ENCODE results near the gene AHCY.
"Not testable (repeated sequence)": the region's sequence is repeated elsewhere in the genome, so short reads cannot be mapped to it uniquely, and the experiment has no call there.

Gene AHCY

DNA sequence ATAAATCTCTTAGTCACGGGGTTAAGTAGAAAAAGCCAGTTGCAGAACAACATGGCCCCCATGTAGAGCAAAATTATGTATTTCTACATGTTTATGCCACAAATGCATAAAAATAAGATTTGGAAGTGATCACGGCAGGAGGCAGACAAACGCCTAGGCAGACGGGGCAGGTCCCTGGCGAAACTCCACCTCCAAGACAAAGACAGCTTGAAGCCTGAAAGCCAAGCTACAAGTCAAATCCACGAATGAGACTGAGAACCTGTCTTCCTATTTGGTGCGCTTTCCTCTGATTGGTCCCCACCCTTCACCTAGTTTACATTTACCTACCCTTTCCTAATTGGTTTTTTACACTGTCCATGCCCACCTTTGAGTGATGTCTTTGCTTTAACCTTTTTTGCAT lies 28.7 kb upstream of the AHCY start:
- Mint-ChIP-seq H3K4me3 (no peak overlapping the region), H3K36me3 (no peaks in the 10 kb centered on the region), H3K27ac (no peak overlapping the region), H3K4me1 (no peaks in the 10 kb centered on the region), H3K9me3 (no peaks in the 10 kb centered on the region), H3K27me3 (no peaks in the 10 kb centered on the region)

DNA sequence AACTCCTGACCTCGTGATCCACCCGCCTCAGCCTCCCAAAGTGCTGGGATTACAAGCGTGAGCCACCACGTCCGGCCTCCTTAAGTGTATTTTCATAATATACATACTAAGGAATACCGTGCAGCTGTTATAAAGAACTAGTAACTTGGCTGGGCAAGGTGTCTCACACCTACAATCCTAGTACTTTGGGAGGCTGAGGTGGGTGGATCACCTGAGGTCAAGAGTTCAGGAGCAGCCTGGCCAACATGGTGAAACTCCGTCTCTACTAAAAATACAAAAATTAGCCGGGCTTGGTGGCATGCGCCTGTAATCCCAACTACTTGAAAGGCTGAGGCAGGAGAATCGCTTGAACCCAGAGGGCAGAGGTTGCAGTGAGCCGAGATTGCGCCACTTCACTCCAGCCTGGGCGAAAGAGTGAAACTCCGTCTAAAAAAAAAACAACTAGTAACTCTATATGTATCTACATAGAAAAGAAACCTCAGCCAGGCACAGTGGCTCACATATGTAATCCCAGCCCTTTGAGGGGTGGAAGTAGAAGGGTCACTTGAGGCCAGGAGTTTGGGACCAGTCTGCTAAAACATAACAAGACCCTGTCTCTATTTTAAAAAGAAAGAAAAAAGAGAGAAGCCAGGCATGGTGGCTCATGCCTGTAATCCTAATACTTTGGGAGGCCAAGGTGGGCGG lies 27.8 kb upstream of the AHCY start:
- not testable (repeated sequence) for H3K9me3 Mint-ChIP-seq, H3K27me3 Mint-ChIP-seq, H3K36me3 Mint-ChIP-seq, H3K4me3 Mint-ChIP-seq, H3K4me1 Mint-ChIP-seq, H3K27ac Mint-ChIP-seq

DNA sequence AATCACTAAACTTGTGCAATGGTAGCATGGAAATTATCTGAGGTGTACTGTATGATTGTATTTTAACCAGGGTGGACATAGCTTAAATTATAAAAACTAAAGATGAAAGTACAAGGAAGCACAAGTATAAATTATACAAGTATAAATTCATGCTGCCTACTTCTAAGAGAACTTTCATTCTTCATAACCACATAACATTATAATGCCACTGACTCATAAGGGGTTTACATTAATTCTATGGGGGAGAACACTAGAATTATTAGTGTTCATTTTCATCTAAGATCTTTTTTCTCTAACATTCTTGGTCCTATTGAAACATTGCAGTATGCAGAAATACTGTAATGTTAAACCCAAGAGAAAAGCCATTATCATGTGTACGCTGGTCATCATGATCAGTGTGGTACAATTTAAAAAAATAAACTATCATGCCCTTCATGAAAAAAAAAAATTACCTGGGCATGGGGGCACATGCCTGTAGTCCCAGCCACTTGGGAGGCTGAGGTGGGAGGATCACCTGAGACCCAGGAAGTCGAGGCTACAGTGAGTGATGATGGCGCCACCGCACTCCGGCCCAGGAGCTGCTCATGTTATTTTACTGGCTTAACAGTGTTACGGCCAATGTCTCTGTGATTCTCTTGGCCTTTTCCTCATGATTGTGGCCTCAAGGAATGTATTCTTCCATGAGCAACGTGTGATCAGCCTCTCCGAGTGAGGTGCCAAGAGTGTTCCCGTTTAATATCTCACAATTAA lies 25.9 kb upstream of the AHCY start:
- peaks cover 4% of the 10 kb centered on the region for H3K4me1 Mint-ChIP-seq
- H3K27ac Mint-ChIP-seq, result no peak overlapping the region
- H3K9me3 Mint-ChIP-seq, result no peaks in the 10 kb centered on the region

DNA sequence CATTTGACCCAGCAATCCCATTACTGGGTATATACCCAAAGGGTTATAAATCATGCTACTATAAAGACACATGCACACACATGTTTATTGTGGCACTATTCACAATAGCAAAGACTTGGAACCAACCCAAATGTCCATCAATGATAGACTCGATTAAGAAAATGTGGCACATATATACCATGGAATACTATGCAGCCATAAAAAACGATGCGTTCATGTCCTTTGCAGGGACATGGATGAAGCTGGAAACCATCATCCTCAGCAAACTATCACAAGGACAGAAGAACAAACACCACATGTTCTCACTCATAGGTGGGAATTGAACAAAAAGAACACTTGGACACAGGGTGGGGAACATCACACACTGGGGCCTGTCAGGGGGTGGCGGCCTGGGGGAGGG lies 25.1 kb upstream of the AHCY start:
- not testable (repeated sequence) for H3K4me1 Mint-ChIP-seq, H3K36me3 Mint-ChIP-seq, H3K27ac Mint-ChIP-seq, H3K9me3 Mint-ChIP-seq, H3K4me3 Mint-ChIP-seq, H3K27me3 Mint-ChIP-seq

More for the DNA sequence above, 25.9 kb upstream of the AHCY start:
- no peak overlapping the region for H3K4me3 Mint-ChIP-seq
- no peaks in the 10 kb centered on the region for H3K36me3 Mint-ChIP-seq
- H3K27me3 Mint-ChIP-seq, result no peaks in the 10 kb centered on the region

DNA sequence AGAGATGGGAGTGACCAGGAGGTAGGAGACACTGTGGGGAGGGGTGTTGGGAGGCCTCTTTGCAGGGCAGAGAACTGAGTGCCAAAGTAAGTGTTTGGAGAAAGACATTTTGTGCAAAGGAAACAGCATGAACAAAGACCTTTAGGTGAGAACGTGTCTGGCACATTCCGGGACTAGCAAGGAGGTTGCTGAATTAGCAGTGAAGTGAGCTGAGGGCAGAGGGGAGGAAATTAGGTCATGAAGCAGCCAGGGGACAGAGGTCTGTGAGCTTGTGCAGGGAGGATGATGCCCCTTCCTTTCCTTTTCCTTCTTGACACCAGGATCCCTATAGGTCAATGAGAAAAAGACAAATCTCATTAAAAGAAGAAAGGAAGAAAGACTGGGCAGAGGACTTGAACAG lies 21.4 kb upstream of the AHCY start:
- Mint-ChIP-seq H3K4me3 (no peak overlapping the region), H3K36me3 (no peaks in the 10 kb centered on the region), H3K27me3 (no peaks in the 10 kb centered on the region), H3K4me1 (peaks cover 4% of the 10 kb centered on the region), H3K9me3 (no peaks in the 10 kb centered on the region), H3K27ac (no peak overlapping the region)

DNA sequence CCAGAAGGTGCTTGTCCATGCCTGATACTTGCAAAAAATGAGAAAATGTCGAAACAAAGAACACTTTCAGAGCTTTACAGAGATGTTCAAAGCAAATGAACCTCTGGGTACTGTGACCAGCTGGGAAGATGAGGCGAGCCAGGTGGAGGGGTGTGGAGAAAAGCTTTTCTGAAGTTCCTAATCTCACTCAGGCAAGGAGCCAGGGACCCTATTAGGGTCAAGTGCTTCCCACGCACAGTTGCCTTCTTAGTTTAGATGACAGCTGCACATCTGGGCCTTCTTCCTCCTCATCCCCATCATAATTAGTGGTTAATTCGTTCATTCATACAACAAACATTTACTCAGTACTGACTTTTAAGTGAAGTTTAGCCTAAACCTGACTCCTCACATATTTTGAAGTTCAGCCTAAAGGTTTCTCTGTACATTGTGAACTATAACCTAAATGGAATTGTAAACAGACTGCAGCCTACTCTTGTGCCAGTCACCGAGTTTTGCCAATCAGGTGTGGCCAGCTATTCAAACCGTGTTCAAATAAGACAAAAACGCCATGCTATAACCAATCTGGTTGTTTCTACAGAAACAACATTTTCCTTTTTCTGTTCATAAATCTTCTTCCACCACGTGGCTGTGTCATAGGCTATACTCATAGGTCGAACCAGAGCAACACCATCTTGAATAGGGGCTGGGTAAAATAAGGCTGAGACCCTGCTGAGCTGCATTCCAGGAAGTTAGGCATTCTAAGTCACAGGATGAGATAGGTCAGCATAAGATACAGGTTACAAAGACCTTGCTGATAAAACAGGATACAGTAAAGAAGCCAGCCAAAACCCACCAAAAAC lies 19.3 kb upstream of the AHCY start:
- peaks cover 4% of the 10 kb centered on the region for H3K4me1 Mint-ChIP-seq
- H3K27ac Mint-ChIP-seq, result no peak overlapping the region
- H3K4me3 Mint-ChIP-seq, result no peak overlapping the region
- no peaks in the 10 kb centered on the region for H3K9me3 Mint-ChIP-seq
- no peaks in the 10 kb centered on the region for H3K36me3 Mint-ChIP-seq
- H3K27me3 Mint-ChIP-seq, result no peaks in the 10 kb centered on the region

DNA sequence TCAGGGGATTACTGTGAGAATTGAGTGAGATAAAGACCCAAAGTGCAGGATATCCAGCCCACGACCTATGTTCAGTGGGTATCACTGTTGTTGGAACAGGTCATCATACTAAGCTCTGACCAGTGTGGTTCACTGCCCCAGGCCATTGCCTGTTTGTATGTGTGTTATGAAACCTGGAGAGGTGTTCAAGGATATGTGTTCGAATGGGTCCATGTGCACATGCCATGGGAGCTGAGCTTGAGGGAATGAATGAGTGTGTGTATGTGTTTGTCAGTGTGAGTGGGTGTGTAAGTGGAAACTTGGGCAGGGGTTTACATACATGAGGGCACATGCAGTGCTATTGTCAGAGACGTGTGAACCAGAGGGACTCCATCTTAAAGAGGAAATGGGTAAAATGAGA lies 17.7 kb upstream of the AHCY start:
- H3K36me3 Mint-ChIP-seq, result no peaks in the 10 kb centered on the region
- H3K4me1 Mint-ChIP-seq, result peaks cover 4% of the 10 kb centered on the region
- H3K27me3 Mint-ChIP-seq, result no peaks in the 10 kb centered on the region
- no peaks in the 10 kb centered on the region for H3K9me3 Mint-ChIP-seq
- H3K4me3 Mint-ChIP-seq, result no peak overlapping the region
- no peak overlapping the region for H3K27ac Mint-ChIP-seq

DNA sequence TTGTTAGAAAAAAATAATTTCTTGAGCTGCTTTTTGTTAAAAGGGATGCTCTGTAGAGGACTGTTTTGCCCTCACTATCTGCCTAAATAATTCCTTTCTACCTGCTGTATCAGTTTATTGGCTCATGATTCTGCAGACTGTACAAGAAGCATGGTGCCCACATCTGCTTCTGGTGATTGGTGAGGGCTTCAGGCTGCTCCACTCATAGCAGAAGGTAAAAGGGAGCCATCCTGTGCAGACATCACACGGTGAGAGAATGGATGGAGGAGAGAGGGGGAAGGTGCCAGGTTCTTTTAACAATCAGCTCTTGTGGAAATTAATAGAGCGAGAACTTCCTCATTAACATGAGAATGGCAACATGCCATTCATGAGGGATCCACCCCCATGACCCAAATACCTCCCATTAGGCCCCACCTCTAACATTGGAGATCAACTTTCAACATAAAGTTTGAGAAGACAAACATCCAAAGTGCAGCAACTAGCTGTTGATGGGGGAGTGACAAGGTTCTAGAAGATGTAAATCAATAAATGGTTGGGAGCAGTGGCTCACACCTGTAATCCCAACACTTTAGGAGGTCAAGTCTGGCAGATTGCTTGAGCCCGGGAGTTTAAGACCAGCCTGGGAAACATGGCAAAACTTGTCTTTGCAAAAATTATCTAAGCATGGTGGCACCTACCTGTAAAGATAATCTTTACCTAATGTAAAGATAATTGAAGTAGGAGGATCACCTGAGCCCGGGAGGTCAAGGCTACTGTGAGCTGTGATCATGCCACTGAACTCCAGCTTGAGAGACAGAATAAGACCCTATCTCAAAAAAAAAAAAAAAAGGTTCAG lies 15.7 kb upstream of the AHCY start:
- Mint-ChIP-seq H3K4me3 (no peak overlapping the region), H3K4me1 (no peaks in the 10 kb centered on the region), H3K27ac (no peak overlapping the region), H3K9me3 (no peaks in the 10 kb centered on the region), H3K27me3 (no peaks in the 10 kb centered on the region), H3K36me3 (no peaks in the 10 kb centered on the region)

DNA sequence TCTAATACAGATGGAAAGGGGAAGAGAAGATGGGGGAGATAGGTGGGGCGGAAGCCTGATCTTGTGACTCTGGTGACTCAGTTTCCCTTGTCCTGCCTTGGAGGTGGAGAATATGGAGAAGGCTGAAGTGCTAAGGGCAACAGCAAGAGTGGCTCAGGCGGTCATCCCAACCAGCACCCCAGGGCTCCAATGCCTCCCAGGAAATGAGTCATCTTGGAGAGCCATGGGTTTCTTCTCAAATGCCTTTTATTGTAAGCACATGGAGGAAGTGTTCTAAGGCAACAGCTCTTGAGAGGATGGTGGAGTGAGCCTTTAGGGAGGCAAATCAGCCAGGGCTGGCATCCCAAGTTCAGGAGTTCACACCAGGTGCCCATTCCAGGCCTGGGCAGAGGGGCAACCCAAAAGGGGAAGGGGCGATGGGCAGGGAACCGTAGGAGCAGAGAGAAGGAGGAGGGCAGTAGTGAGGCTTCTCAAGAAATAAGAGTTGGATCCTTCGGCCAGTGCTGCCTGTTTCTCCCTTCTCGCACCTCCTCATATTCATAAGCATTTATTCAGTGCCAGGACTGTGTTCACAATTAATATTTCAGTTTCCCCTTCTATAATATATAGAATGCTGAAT lies 13.2 kb upstream of the AHCY start:
- Mint-ChIP-seq H3K27me3 (peaks cover 6% of the 10 kb centered on the region), H3K4me1 (peaks cover 6% of the 10 kb centered on the region), H3K27ac (no peak overlapping the region), H3K4me3 (no peak overlapping the region), H3K9me3 (no peaks in the 10 kb centered on the region), H3K36me3 (no peaks in the 10 kb centered on the region)

DNA sequence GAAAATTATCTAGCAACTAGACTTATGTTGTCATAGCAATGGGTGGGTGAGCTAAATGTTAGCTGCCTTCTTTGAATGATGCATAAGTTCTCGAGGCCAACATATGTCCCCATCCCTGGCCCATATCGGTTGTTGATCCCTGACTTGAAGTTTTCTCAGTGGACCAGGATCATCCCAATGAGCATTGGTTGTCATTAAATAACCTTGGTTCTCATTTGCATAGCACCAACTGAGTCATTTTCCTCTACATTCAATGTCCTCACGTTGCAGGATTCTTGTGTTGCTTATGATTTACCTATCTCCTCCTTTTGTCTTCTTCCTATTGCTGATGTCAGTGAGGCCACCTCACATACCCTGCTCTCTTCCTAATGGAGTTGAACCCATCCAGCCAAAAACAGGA lies 12.1 kb upstream of the AHCY start:
- Mint-ChIP-seq H3K27ac (no peak overlapping the region), H3K4me3 (no peak overlapping the region), H3K36me3 (no peaks in the 10 kb centered on the region), H3K27me3 (peaks cover 8% of the 10 kb centered on the region), H3K9me3 (no peaks in the 10 kb centered on the region), H3K4me1 (peaks cover 6% of the 10 kb centered on the region)

DNA sequence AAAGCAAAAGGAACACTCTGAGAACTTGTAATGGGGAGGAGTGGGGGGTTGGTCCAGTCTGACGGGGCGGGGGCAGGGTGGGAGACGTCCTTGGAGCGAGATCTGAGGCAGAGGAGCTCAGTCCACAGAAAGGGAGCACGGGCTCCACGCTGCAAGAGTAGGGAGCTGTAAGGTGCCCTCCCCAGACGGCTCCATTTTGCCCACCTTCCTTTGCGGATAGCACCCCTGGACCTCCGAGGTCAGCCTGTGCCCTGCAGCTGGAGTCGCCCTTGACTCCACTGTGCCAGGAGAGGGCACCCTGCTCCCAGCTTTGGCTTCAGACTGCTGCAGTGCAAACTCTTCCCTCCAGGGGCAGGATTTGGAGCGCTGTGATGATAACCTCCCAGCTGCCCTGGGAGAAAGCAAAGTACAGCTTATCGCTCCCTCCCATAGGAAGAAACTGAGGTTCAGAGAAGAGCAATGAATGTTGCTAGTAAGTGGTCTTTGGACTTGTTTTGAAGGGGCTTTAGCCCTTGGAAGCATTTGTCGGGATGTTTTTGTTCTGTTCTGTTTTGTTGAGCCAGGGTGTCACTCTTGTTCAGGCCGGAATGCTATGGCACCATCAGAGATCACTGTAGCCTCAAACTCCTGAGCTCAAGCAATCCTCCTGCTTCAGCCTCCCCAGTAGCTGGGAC lies 9.5 kb upstream of the AHCY start:
- Mint-ChIP-seq H3K27ac (peak overlapping the region; percentile 3), H3K27me3 (peaks cover 8% of the 10 kb centered on the region), H3K9me3 (no peaks in the 10 kb centered on the region), H3K4me1 (peaks cover 6% of the 10 kb centered on the region), H3K36me3 (no peaks in the 10 kb centered on the region), H3K4me3 (no peak overlapping the region)

DNA sequence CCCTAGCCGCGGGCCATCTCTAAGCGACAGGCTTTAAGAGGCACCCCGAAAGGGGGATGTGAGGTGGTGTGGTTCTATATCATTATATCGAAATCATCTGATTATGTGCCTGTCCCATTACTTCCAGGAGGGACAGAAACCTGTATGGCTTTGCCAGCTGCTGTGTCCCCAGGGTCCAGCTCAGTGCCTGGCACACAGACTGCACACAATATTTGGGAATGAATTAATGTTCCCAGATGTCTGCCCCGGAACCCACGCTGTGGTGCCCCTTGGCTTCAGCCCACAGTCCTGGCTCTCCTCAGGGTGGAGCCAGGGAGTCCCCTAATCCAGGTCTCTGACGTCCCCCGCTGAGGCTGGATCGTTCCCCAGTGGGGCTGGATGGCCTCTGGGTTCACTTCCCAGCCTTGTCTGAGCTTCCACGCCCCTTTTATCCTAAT lies 8.9 kb upstream of the AHCY start:
- H3K27ac Mint-ChIP-seq, result no peak overlapping the region
- peaks cover 8% of the 10 kb centered on the region for H3K27me3 Mint-ChIP-seq
- H3K4me1 Mint-ChIP-seq, result peaks cover 6% of the 10 kb centered on the region
- no peaks in the 10 kb centered on the region for H3K36me3 Mint-ChIP-seq
- H3K9me3 Mint-ChIP-seq, result no peaks in the 10 kb centered on the region
- H3K4me3 Mint-ChIP-seq, result no peak overlapping the region

DNA sequence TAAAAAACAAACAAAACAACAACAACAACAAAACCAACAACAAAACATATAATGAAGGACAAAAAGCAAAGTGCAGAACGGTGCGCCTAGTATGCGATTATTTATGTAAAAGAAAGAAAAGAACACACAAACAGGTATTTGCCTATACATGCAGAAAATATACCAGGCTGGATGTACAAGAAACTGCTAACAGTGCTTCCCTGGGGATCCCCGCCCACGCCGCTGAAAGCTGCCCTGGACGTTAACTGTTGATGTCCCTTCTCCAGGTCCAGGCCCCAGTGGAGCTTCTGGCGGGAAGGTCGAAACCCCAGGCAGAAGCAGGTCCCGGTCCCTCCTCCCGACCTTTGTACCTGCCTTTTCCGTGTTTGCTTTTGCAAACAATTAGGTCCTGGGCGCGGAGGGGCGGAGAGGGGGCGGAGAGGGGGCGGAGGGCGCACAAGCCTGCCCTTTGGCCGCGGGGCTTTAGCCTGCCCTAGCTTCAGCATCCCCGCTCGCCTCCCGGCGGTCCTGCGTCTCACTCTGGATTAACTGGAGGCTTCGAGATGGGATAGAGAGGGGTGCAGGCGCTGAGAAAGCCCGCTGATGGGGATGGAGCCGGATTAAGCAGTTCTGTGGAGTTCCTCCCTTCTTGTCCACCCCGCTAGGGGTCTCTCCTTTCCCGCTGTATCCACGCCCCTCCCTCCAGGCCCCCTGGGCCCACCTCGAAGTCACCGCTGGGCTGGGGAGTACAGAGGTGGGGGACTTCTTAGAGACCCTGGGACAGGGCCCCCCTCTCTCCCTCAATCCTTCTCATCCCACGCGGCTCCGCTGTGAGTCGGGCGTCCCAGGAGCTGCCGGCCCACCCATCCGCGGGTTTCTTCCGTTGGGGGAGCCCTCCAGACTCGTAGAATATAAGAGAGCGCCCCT lies 8.2 kb upstream of the AHCY start:
- H3K4me3 Mint-ChIP-seq, result no peak overlapping the region
- no peaks in the 10 kb centered on the region for H3K9me3 Mint-ChIP-seq
- H3K27me3 Mint-ChIP-seq, result peaks cover 8% of the 10 kb centered on the region
- no peak overlapping the region for H3K27ac Mint-ChIP-seq
- no peaks in the 10 kb centered on the region for H3K36me3 Mint-ChIP-seq
- peaks cover 6% of the 10 kb centered on the region for H3K4me1 Mint-ChIP-seq
